Ishikawa (cell line): ENCODE data around the gene TPST2.

ENCODE experiments used
- CEBPB ChIP-seq: IDR thresholded peaks from 2 replicates; pipeline ENCODE4 v1.6.1; 2012
- CREB1 ChIP-seq: IDR thresholded peaks from 2 replicates; pipeline ENCODE4 v1.6.1; 2012; ENCODE audit warnings: low read depth
- EGR1 ChIP-seq: IDR thresholded peaks from 2 replicates; pipeline ENCODE4 v1.6.1; 2012
- EP300 ChIP-seq: IDR thresholded peaks from 2 replicates; pipeline ENCODE4 v1.6.1; 2012; ENCODE audit warnings: borderline replicate concordance
- FOXM1 ChIP-seq: IDR thresholded peaks from 2 replicates; pipeline ENCODE4 v1.6.1; 2012; ENCODE audit warnings: low read depth, borderline replicate concordance
- MAX ChIP-seq: IDR thresholded peaks from 2 replicates; pipeline ENCODE4 v1.6.1; 2012
- NFIC ChIP-seq: IDR thresholded peaks from 2 replicates; pipeline ENCODE4 v1.6.1; 2012
- RAD21 ChIP-seq: IDR thresholded peaks from 2 replicates; pipeline ENCODE4 v1.6.1; 2012; ENCODE audit warnings: low read depth
- REST ChIP-seq: IDR thresholded peaks from 2 replicates; pipeline ENCODE4 v1.6.1; 2012; ENCODE audit warnings: low read depth, mild to moderate bottlenecking
- TAF1 ChIP-seq: IDR thresholded peaks from 2 replicates; pipeline ENCODE4 v1.6.1; 2012; ENCODE audit warnings: low read depth, mild to moderate bottlenecking
- TCF12 ChIP-seq: IDR thresholded peaks from 2 replicates; pipeline ENCODE4 v1.6.1; 2012; ENCODE audit warnings: low read depth
- TEAD4 ChIP-seq: IDR thresholded peaks from 2 replicates; pipeline ENCODE4 v1.6.1; 2012
- USF1 ChIP-seq: IDR thresholded peaks from 2 replicates; pipeline ENCODE4 v1.6.1; 2012
- YY1 ChIP-seq: IDR thresholded peaks from 2 replicates; pipeline ENCODE4 v1.6.1; 2012; ENCODE audit warnings: low read depth
- ZBTB7A ChIP-seq: IDR thresholded peaks from 2 replicates; pipeline ENCODE4 v1.6.1; 2012; ENCODE audit warnings: low read depth

Gene TPST2

DNA sequence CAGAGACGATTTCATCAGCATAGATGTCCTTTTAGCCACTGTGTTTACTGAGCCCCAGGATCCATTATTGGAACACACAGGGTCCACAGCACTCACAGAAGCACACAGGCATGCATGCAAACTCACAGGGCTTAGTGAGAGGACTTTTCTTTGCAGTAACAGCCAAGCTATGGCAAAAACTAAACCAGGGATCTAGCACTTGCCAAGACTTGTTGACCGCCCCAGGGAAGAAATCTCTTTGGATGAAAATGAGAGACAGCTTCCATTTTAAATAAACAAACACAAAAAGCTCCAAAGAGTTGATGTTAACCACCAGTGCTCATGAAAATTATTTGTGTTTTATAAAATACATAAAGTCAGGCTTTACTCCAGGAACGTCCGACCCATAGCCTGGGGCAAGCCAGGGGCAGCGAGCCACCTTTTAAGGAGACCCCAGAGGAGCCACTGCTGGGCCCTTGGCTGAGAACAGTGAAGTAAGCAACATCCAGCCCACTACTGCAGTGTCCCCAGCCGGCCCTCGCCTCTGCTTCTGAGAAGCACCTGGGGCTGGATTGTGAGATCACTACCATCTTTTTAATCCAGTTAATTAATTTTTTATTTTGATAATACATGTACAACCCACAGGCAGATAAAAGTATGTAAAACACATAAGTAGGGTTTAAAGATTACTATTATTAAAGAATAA, 55.6 kb downstream of the TPST2 start:
- TF ChIP-seq TCF12 (no peak), ZBTB7A (no peak), MAX (no peak)

DNA sequence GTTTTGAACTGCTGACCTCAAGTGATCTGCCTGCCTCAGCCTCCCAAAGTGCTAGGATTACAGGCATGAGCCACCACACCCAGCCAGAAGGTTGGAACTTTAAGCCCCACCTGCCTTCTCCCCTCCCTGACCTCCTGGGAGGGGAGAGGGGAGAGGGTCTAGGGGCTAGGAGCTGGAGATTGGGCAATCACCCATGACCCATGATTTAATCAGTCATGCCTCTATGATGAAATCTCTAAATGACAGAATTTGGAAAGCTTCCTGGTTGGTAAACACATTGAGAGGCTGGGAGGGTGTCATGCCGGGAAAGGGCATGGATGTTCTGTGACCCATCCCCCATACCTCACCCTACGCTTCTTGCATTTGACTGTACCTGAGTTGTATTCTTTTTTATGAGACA, 60.6 kb downstream of the TPST2 start:
- no peak for TF ChIP-seq YY1
- TF ChIP-seq TEAD4: no peak
- no peak for TF ChIP-seq NFIC
- no peak for TF ChIP-seq CREB1
- no peak for TF ChIP-seq REST
- TF ChIP-seq RAD21: no peak
- no peak for TF ChIP-seq EGR1
- TF ChIP-seq TCF12: no peak
- TF ChIP-seq USF1: no peak
- no peak for TF ChIP-seq CEBPB
- no peak for TF ChIP-seq EP300
- TF ChIP-seq ZBTB7A: no peak
- no peak for TF ChIP-seq FOXM1
- no peak for TF ChIP-seq MAX
- TF ChIP-seq TAF1: no peak

GRCh38 chr22:26527574-26528465, 62.1 kb downstream of the TPST2 start:
- no peak for TF ChIP-seq USF1
- TF ChIP-seq CREB1: no peak
- TF ChIP-seq TCF12: no peak
- TF ChIP-seq RAD21: no peak
- TF ChIP-seq FOXM1: no peak
- TF ChIP-seq REST: no peak
- TF ChIP-seq MAX: no peak
- TF ChIP-seq ZBTB7A: no peak
- no peak for TF ChIP-seq TEAD4
- TF ChIP-seq EGR1: no peak
- TF ChIP-seq EP300: no peak
- no peak for TF ChIP-seq CEBPB

GRCh38 chr22:26527167-26527566, 62.8 kb downstream of the TPST2 start:
- TF ChIP-seq TAF1: no peak
- TF ChIP-seq FOXM1: no peak
- TF ChIP-seq REST: no peak
- TF ChIP-seq EP300: no peak
- no peak for TF ChIP-seq TEAD4
- no peak for TF ChIP-seq MAX
- no peak for TF ChIP-seq NFIC
- no peak for TF ChIP-seq CEBPB
- no peak for TF ChIP-seq CREB1
